K562 treated with DMSO at 1 percent for 12 hours (cell line): ENCODE data around the gene AQP7. TPM values are rescaled to one million over a fixed set of nuclear protein-coding genes. Genes with fewer than 3 reads are reported as not detected.

Source experiments
- total RNA-seq: library from RNA; unstranded; fragments of 300-600 nt; gene quantifications from 2 replicates; pipeline ENCODE4 v1.2.3, GENCODE V29; 2022; ENCODE audit not compliant: insufficient read depth

The AQP7 gene
- not detected in 2 replicates for total RNA-seq

DNA sequence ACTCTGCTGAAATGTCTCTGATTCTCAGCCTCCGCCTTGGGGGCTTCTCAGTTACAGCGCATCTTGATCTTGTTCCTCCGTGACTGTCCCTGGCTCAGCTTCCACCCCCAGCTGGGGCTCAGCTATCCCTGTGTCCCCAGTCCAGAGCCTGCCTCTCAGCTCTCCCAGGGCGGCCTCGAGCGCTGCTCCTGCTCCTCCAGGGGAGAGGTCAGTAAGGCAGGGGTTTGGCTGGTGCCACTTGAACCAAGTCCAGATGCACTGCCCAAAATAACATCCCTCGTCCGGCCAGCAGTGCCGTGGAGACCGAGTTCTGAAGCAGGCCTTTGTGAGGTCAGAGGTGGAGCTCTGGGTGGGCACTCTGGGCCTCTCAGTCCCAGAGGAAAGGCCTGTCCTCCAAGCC, at the start of gene AQP7:
AQP7 (minus strand) TSS at position 198 of the 400 bp plus-strand sequence. CDS start 1,306 bp downstream, outside the sequence.

DNA sequence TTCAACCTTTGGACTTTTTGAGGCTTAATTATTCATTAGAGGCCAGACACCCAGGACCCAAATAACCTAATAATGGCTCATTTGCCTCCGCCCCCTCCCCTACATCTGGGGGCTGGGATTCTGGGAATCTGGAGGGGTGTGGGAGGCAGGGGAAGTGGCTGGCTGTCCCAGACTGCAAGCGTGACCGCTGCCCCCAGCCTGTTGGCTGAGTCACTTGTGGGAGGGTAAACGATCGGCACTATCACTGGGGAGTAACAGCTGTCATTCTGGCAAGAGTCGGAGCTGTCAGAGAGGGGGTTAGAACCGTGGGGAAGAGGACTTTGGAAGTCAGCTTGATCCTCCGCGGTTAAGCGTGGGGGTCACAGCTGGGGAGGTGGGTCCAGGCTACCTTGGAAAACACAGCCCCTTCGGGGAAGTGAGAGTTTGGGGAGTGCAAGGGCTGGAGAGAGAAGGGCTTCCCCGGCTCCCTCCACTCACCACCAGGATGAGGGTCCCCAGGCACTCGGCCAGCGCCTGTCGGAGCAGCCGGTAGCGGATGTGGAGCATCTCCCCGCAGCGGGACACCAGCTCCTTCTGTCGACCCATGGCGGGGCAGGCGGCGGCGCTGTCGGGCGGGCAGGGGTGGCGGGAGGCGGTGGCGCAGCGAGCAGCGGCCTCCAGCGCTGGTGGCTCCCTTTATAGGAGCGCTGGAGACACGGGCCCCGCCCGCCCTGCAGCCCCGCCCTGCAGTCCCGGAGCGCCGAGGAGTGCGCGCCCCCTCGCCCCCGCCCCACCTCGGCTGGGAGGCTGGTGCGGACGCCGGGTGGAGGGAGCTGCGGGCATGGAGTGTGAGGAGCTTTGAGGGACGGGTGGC, 44.8 kb upstream of the AQP7 start, which contains the start of gene AQP3:
AQP3 (minus strand) TSS at position 648 of the 853 bp plus-strand sequence; CDS start at position 585, 63 bp downstream.

Other genes with a start within 250 kb of the AQP7 start
- 13.1 and 39.9 TPM in 2 replicates for gene B4GALT1, start 235.2 kb downstream of the AQP7 start, total RNA-seq
- gene SPINK4, start 162.4 kb downstream of the AQP7 start, total RNA-seq = not detected in 2 replicates
- gene BAG1, start 137.9 kb downstream of the AQP7 start, total RNA-seq = 102 and 105 TPM in 2 replicates
- gene CHMP5, start 137.5 kb downstream of the AQP7 start, total RNA-seq = 55.2 and 62.3 TPM in 2 replicates
- 9.1 and 19.3 TPM in 2 replicates for gene NFX1, start 112.1 kb downstream of the AQP7 start, total RNA-seq
- gene AQP3, start 45.0 kb upstream of the AQP7 start, total RNA-seq = 18.6 and 20.0 TPM in 2 replicates
- 10.1 and 14.7 TPM in 2 replicates for gene NOL6, start 71.4 kb upstream of the AQP7 start, total RNA-seq
- 1.5 and 2.6 TPM in 2 replicates for gene ANKRD18B, start 121.7 kb upstream of the AQP7 start, total RNA-seq